ENCODE measurements around the gene SP1.
"Not testable (repeated sequence)": the region's sequence is repeated elsewhere in the genome, so short reads cannot be mapped to it uniquely, and the experiment has no call there.

SP1 gene

GRCh38 chr12:53380104-53380793 lies at the start of gene SP1:
SP1 (plus strand) TSS chr12:53380176; CDS start chr12:53380292, 116 bp downstream.
- H3K4me3 ChIP-seq (ENCODE audit: low read depth, low read length): peak within 1 kb of the TSS; percentile 65
- DNase-seq (ENCODE audit: low read depth): peak; percentile 73
- TF ChIP-seq, protein P1, sequence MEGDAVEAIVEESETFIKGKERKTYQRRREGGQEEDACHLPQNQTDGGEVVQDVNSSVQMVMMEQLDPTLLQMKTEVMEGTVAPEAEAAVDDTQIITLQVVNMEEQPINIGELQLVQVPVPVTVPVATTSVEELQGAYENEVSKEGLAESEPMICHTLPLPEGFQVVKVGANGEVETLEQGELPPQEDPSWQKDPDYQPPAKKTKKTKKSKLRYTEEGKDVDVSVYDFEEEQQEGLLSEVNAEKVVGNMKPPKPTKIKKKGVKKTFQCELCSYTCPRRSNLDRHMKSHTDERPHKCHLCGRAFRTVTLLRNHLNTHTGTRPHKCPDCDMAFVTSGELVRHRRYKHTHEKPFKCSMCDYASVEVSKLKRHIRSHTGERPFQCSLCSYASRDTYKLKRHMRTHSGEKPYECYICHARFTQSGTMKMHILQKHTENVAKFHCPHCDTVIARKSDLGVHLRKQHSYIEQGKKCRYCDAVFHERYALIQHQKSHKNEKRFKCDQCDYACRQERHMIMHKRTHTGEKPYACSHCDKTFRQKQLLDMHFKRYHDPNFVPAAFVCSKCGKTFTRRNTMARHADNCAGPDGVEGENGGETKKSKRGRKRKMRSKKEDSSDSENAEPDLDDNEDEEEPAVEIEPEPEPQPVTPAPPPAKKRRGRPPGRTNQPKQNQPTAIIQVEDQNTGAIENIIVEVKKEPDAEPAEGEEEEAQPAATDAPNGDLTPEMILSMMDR (IDR thresholded peaks at IDR 0.05; ENCODE audit: low read depth, low read length, missing control alignments): no peak

GRCh38 chr12:53330671-53331070 lies 49.3 kb upstream of the SP1 start:
- TF ChIP-seq, protein P1 (IDR thresholded peaks at IDR 0.05; ENCODE audit: low read depth, low read length, missing control alignments): no peak
- no peak overlapping the region for H3K4me3 ChIP-seq (ENCODE audit: low read depth, low read length)

DNA sequence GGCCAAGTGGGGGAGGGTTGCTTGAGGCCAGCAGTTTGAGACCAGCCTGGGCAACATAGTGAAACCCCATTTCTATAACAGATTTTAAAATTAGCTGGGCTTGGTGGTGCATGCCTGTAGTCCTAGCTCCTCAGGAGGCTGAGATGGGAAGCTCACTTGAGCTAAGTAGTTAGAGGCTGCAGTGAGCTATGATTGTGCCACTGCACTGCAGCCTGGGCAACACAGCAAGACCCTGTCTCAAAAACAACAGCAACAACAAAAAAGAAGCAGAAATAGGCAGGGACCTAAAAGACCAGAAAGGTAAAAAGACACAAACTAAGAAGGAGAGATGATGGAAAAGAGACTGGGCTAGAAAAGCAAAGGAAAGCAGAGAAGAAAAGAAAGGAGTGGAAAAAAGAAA lies 47.6 kb upstream of the SP1 start:
- DNase-seq (ENCODE audit: low read depth): not testable (repeated sequence)

More at GRCh38 chr12:53330671-53331070, 49.3 kb upstream of the SP1 start:
- DNase-seq (ENCODE audit: low read depth): no peak

DNA sequence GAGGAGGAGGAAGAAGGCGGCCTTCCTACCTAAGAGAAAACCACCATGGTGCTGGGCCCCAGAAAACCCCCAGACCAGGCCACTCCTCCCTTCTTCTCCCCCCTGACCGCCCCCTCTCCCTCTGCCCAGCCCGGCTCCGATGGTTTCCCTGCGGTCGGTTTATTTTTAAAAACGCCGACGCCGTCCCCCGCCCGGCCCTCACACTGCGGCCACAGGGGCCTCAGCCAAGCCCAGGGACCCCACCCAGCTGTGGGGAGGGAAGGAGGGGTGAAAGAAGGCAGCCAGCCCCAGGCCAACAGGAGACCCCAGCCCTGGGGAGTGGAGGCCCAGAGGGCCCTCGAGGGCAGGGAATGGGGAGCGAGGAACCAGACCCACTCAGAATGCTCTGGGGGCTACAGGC lies 47.2 kb upstream of the SP1 start:
- TF ChIP-seq, protein P1 (IDR thresholded peaks at IDR 0.05; ENCODE audit: low read depth, low read length, missing control alignments): no peak
- no peak for DNase-seq (ENCODE audit: low read depth)
- no peak overlapping the region for H3K4me3 ChIP-seq (ENCODE audit: low read depth, low read length)

More for the DNA sequence above, 47.6 kb upstream of the SP1 start:
- not testable (repeated sequence) for H3K4me3 ChIP-seq (ENCODE audit: low read depth, low read length)

DNA sequence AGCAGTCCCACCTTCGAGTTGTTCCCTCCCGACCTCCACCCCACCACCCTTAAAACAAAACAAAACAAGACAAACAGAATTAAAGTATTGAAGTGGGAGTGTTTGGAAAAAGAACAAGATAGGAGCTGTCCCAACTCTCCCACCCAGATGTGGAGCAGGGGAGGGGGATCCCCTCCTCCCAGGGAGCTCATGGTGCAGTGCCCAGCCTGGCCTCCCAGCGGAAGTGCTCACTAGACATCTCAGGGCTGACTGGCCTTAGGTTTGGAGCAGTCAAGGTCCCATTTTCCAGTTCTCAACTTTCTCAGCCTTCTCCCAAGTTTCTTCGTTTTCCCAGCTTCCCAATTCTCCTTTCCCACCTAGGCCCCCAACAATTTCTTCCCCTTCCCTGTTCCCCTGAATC lies 46.7 kb upstream of the SP1 start:
- no peak overlapping the region for H3K4me3 ChIP-seq (ENCODE audit: low read depth, low read length)
- TF ChIP-seq, protein P1 (IDR thresholded peaks at IDR 0.05; ENCODE audit: low read depth, low read length, missing control alignments): no peak
- no peak for DNase-seq (ENCODE audit: low read depth)

- TF ChIP-seq, protein P1 (IDR thresholded peaks at IDR 0.05; ENCODE audit: low read depth, low read length, missing control alignments): no peak
- no peak for DNase-seq (ENCODE audit: low read depth)
- H3K4me3 ChIP-seq (ENCODE audit: low read depth, low read length): no peak overlapping the region
Measured at GRCh38 chr12:53333845-53334244, 46.1 kb upstream of the SP1 start.

DNA sequence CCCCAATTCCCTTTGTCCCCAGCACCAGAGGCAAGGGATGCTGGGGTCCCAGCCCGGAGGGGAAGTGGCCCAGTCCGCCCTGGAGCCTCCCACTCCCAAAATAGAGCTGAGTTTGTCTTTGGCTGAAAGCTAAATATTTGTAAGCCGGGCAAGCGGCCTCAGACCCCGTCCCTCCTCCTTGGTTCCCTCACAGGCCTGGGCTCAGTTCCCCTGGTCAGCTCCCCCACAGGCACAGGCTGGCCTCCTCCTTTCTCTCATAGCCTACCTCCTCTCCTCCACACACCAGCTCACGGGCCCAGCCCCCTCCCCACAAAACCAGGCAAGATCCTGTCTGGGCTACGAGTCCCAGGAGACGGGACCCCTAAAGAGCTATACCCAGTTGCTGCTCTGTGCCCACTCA lies 45.2 kb upstream of the SP1 start:
- H3K4me3 ChIP-seq (ENCODE audit: low read depth, low read length): no peak overlapping the region
- DNase-seq (ENCODE audit: low read depth): no peak
- TF ChIP-seq, protein P1 (IDR thresholded peaks at IDR 0.05; ENCODE audit: low read depth, low read length, missing control alignments): no peak
